Measurements from ENCODE around the gene KCTD8.

The KCTD8 gene

DNA sequence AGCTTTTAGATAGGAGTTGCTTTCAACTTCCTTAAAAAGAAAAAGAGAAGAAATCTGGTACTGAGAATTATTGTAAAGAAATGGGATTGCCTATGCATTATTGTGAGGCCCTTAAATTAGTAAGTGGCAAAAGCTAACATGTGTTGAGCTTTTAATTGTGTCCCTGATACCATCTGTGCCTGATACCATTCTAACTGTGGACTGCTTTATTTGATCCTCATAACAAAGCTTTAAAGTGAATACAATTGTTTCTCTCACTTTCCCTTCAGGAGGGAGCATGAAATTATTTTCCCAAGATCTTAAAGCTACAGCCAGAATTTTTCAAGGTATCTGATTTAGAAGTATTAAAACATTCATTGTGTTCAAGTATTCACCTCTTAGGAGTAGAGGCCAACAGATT lies 9.9 kb downstream of the KCTD8 start:
- H3K36me3 ChIP-seq (ENCODE audit: insufficient read depth, low read length) = no peaks in the 10 kb centered on the region
- H4K20me1 ChIP-seq (ENCODE audit: insufficient read depth, low read length) = no peaks in the 10 kb centered on the region
- H3K9ac ChIP-seq (ENCODE audit: low read depth, low read length) = no peak overlapping the region
- DNase-seq (no peak), ATAC-seq (ENCODE audit: insufficient read depth, low read depth) (no peak)
- H3K27ac ChIP-seq (ENCODE audit: low read length) = no peak overlapping the region
- no peaks in the 10 kb centered on the region for H3K27me3 ChIP-seq (ENCODE audit: insufficient read depth, low read length, poor library complexity)
- no peaks in the 10 kb centered on the region for H3K79me2 ChIP-seq (ENCODE audit: insufficient read depth, low read length)
- no peak overlapping the region for H3K4me3 ChIP-seq (ENCODE audit: low read depth in 1 of 2, low read length in 2 of 2)
- no peak overlapping the region for H2AFZ ChIP-seq (ENCODE audit: low read depth, low read length)
- no peaks in the 10 kb centered on the region for H3K4me1 ChIP-seq (ENCODE audit: insufficient read depth, low read length)
- TF ChIP-seq EZH2 (IDR thresholded peaks at IDR 0.05; ENCODE audit: borderline replicate concordance, low read depth, low read length, severe bottlenecking) = no peak
- TF ChIP-seq, protein P1, sequence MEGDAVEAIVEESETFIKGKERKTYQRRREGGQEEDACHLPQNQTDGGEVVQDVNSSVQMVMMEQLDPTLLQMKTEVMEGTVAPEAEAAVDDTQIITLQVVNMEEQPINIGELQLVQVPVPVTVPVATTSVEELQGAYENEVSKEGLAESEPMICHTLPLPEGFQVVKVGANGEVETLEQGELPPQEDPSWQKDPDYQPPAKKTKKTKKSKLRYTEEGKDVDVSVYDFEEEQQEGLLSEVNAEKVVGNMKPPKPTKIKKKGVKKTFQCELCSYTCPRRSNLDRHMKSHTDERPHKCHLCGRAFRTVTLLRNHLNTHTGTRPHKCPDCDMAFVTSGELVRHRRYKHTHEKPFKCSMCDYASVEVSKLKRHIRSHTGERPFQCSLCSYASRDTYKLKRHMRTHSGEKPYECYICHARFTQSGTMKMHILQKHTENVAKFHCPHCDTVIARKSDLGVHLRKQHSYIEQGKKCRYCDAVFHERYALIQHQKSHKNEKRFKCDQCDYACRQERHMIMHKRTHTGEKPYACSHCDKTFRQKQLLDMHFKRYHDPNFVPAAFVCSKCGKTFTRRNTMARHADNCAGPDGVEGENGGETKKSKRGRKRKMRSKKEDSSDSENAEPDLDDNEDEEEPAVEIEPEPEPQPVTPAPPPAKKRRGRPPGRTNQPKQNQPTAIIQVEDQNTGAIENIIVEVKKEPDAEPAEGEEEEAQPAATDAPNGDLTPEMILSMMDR (IDR thresholded peaks at IDR 0.05; ENCODE audit: borderline replicate concordance, extremely low read depth, low read length, poor library complexity, severe bottlenecking) = no peak
- H3K9me3 ChIP-seq (ENCODE audit: insufficient read depth, low read length, severe bottlenecking) = no peaks in the 10 kb centered on the region
- no peak overlapping the region for H3K4me2 ChIP-seq (ENCODE audit: insufficient read depth, low read length)

DNA sequence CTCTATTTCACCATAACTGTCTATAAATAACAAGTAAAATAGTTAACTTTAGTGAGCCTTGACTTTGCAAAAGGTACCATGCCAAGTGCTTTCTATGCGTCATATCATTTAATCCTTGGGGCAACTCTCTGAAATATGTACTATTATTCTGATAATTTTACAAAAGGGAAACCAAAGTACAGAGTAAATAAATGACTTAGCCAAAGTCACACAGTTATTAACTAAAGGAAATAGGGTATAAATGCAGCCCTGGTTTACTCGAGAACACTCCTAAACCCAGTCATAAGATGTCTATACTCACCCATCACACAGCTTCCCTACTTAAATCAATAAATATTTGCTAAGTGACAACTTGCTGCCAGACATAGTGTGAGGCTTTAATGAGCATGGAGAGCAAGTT lies 14.4 kb downstream of the KCTD8 start:
- Histone ChIP-seq H3K4me3 (ENCODE audit: low read depth in 1 of 2, low read length in 2 of 2) (no peak overlapping the region), H3K4me1 (ENCODE audit: insufficient read depth, low read length) (no peaks in the 10 kb centered on the region), H3K27ac (ENCODE audit: low read length) (no peak overlapping the region), H3K9me3 (ENCODE audit: insufficient read depth, low read length, severe bottlenecking) (no peaks in the 10 kb centered on the region), H3K36me3 (ENCODE audit: insufficient read depth, low read length) (no peaks in the 10 kb centered on the region), H3K9ac (ENCODE audit: low read depth, low read length) (no peak overlapping the region), H3K27me3 (ENCODE audit: insufficient read depth, low read length, poor library complexity) (no peaks in the 10 kb centered on the region), H3K79me2 (ENCODE audit: insufficient read depth, low read length) (no peaks in the 10 kb centered on the region), H2AFZ (ENCODE audit: low read depth, low read length) (no peak overlapping the region), H4K20me1 (ENCODE audit: insufficient read depth, low read length) (no peaks in the 10 kb centered on the region), H3K4me2 (ENCODE audit: insufficient read depth, low read length) (no peak overlapping the region)
- TF ChIP-seq EZH2 (IDR thresholded peaks at IDR 0.05; ENCODE audit: borderline replicate concordance, low read depth, low read length, severe bottlenecking) = no peak
- TF ChIP-seq, protein P1 (IDR thresholded peaks at IDR 0.05; ENCODE audit: borderline replicate concordance, extremely low read depth, low read length, poor library complexity, severe bottlenecking) = no peak
- DNase-seq (no peak), ATAC-seq (ENCODE audit: insufficient read depth, low read depth) (no peak)

DNA sequence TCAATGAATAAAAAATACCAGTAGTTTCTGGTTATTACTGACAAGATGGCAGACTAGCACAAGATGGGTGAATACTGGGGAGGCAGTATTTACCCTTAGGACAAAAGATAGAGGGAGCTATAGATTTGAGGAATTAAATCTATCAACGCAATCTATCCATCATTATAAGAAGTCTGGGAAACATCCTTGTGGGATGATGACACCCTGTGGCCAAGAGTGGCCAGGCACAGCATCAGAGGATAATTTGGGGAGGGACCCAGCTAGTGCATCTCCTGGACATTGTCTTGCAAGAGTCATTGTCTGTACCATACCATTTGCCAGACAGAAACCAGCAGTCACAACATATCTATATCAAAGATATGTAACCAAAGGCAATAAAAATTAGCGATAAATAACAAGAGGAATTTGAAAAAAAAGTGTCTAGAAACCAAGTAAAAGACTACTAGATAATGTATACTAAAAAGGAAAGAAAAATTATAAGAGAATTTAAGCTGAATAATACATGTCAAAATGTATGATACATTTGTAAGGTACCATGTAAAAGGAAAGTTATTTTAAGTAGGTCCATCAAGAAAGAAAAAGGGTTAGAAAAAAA lies 22.9 kb downstream of the KCTD8 start:
- H4K20me1 ChIP-seq (ENCODE audit: insufficient read depth, low read length) = no peaks in the 10 kb centered on the region
- H3K4me2 ChIP-seq (ENCODE audit: insufficient read depth, low read length) = no peak overlapping the region
- TF ChIP-seq EZH2 (IDR thresholded peaks at IDR 0.05; ENCODE audit: borderline replicate concordance, low read depth, low read length, severe bottlenecking) = no peak
- TF ChIP-seq, protein P1 (IDR thresholded peaks at IDR 0.05; ENCODE audit: borderline replicate concordance, extremely low read depth, low read length, poor library complexity, severe bottlenecking) = no peak
- H3K79me2 ChIP-seq (ENCODE audit: insufficient read depth, low read length) = no peaks in the 10 kb centered on the region
- no peaks in the 10 kb centered on the region for H3K9me3 ChIP-seq (ENCODE audit: insufficient read depth, low read length, severe bottlenecking)
- ATAC-seq (ENCODE audit: insufficient read depth, low read depth) (no peak), DNase-seq (no peak)
- H2AFZ ChIP-seq (ENCODE audit: low read depth, low read length) = no peak overlapping the region
- no peak overlapping the region for H3K4me3 ChIP-seq (ENCODE audit: low read depth in 1 of 2, low read length in 2 of 2)
- no peak overlapping the region for H3K9ac ChIP-seq (ENCODE audit: low read depth, low read length)
- H3K27me3 ChIP-seq (ENCODE audit: insufficient read depth, low read length, poor library complexity) = no peaks in the 10 kb centered on the region
- no peak overlapping the region for H3K27ac ChIP-seq (ENCODE audit: low read length)
- no peaks in the 10 kb centered on the region for H3K4me1 ChIP-seq (ENCODE audit: insufficient read depth, low read length)
- no peaks in the 10 kb centered on the region for H3K36me3 ChIP-seq (ENCODE audit: insufficient read depth, low read length)
